A549 (cell line): ENCODE data around the gene GTF3C1. TPM values are rescaled to one million over a fixed set of nuclear protein-coding genes. Genes with fewer than 3 reads are reported as not detected.
A peak's percentile ranks its signal among the peaks of the same experiment; 100 is the strongest.

Experiments used
- ATAC-seq, 2 experiments: fragments of 200-7000 bp in 1 of 2; fragments of >200 bp in 1 of 2; cut with Nextera tagmentation in 1 of 2; cut with Tn5 transposase in 1 of 2; 3 replicates each; pipeline versions ENCODE4 v1.8.0 to v1.9.1; 2018 to 2020; ENCODE audit warnings: mild to moderate bottlenecking in 1 of 2, moderate library complexity in 1 of 2
- CTCF ChIA-PET: fragments of 300-600 bp; sonication (Branson Sonifier 250); formaldehyde crosslinking; extraction: SDS; loops from one replicate; lab custom pipeline; 2021; ENCODE audit warnings: antibody characterized with exemption, inconsistent platforms; lab: Yijun Ruan, JAX
- POLR2A ChIA-PET: fragments of 350-600 bp; formaldehyde crosslinking; extraction: SDS; loops from one replicate; lab custom pipeline; 2021; ENCODE audit warnings: antibody characterized with exemption, inconsistent platforms; lab: Yijun Ruan, JAX
- DNase-seq, 2 experiments: peaks; one replicate each; pipeline versions ENCODE4 v3.0.0 to v3.0.0-alpha.2; 2011 to 2016; ENCODE audit warnings: low read depth in 1 of 2, low spot score in 1 of 2
- FAIRE-seq: peaks from 2 replicates; lab custom pipeline; 2011; peaks lifted over from hg19 to GRCh38; lab: Jason Lieb, UNC
- H3K27ac ChIP-seq, 2 experiments: fragments of >200 bp; sonication (Bioruptor Twin); formaldehyde crosslinking; 3 replicates each; pipeline ENCODE4 v1.5.1; 2016 to 2017
- H3K4me1 ChIP-seq: fragments of >200 bp; sonication (Bioruptor Twin); formaldehyde crosslinking; 3 replicates; pipeline ENCODE4 v1.6.1; 2016
- H3K4me2 ChIP-seq: fragments of >200 bp; sonication (Bioruptor Twin); formaldehyde crosslinking; 3 replicates; pipeline ENCODE4 v1.6.1; 2016
- H3K4me3 ChIP-seq: fragments of >200 bp; sonication (Bioruptor Twin); formaldehyde crosslinking; 3 replicates; pipeline ENCODE4 v1.5.1; 2016
- H3K9me3 ChIP-seq: fragments of >200 bp; sonication (Bioruptor Twin); formaldehyde crosslinking; 3 replicates; pipeline ENCODE4 v1.6.1; 2016
- BCL3 ChIP-seq: fragments of >200 bp; sonication (Bioruptor Twin); formaldehyde crosslinking; IDR thresholded peaks from 3 replicates; pipeline ENCODE4 v1.6.1; 2016
- CBX8 ChIP-seq: fragments of 200-600 bp; sonication (generic); IDR thresholded peaks from 2 replicates; pipeline ENCODE4 v1.6.1; 2016
- CHD2 ChIP-seq: fragments of 150-350 bp; IDR thresholded peaks from 2 replicates; pipeline ENCODE4 v1.6.1; 2014; ENCODE audit warnings: low read length; ENCODE audit not compliant: partially characterized antibody
- E2F6 ChIP-seq: IDR thresholded peaks from 2 replicates; pipeline ENCODE4 v1.6.1; 2012; ENCODE audit warnings: low read depth, borderline replicate concordance
- ELK1 ChIP-seq: fragments of 150-350 bp; IDR thresholded peaks from 2 replicates; pipeline ENCODE4 v1.6.1; 2014; ENCODE audit warnings: low read depth, mild to moderate bottlenecking, low read length
- ESRRA ChIP-seq: fragments of 150-350 bp; IDR thresholded peaks from 2 replicates; pipeline ENCODE4 v1.6.1; 2014; ENCODE audit warnings: mild to moderate bottlenecking, low read length, borderline replicate concordance
- FOXS1 ChIP-seq: fragments of 250-450 bp; sonication (Bioruptor Pico); IDR thresholded peaks from 2 replicates; pipeline ENCODE4 v1.5.0; 2020; ENCODE audit warnings: mild to moderate bottlenecking, moderate library complexity
- HOXA7 ChIP-seq: fragments of 250-450 bp; sonication (Bioruptor Pico); IDR thresholded peaks from 2 replicates; pipeline ENCODE4 v1.5.0; 2020; ENCODE audit warnings: mild to moderate bottlenecking, moderate library complexity
- JUN ChIP-seq, 2 experiments: fragments of >200 bp; sonication (Bioruptor Twin); formaldehyde crosslinking; IDR thresholded peaks; 2 replicates in 1 of 2; 3 replicates in 1 of 2; pipeline ENCODE4 v1.6.1; 2016 to 2017
- JUNB ChIP-seq: fragments of >200 bp; sonication (Bioruptor Twin); formaldehyde crosslinking; IDR thresholded peaks from 2 replicates; pipeline ENCODE4 v1.6.1; 2016
- KDM1A ChIP-seq: fragments of 200-600 bp; sonication (generic); IDR thresholded peaks from 2 replicates; pipeline ENCODE4 v1.6.1; 2016; ENCODE audit warnings: low read depth, mild to moderate bottlenecking
- MAFK ChIP-seq: fragments of 450-650 bp; IDR thresholded peaks from 2 replicates; pipeline ENCODE4 v1.6.1; 2014; ENCODE audit not compliant: partially characterized antibody
- MAZ ChIP-seq: fragments of 150-350 bp; IDR thresholded peaks from 2 replicates; pipeline ENCODE4 v1.6.1; 2014; ENCODE audit warnings: antibody characterized with exemption, low read depth, low read length, borderline replicate concordance
- MYC ChIP-seq: IDR thresholded peaks from 2 replicates; pipeline ENCODE4 v1.6.1; 2012; ENCODE audit warnings: mild to moderate bottlenecking, inconsistent platforms, low read length, improper control_type of control experiment, borderline replicate concordance
- NFE2L2 ChIP-seq: fragments of 150-350 bp; conservative IDR thresholded peaks from 2 replicates; pipeline ENCODE4 v1.6.1; 2014; ENCODE audit warnings: low read length
- POLR2AphosphoS2 ChIP-seq: conservative IDR thresholded peaks from 2 replicates; pipeline ENCODE4 v1.6.1; 2012; ENCODE audit warnings: low read length, improper control_type of control experiment, inconsistent platforms
- REST ChIP-seq: fragments of 200-600 bp; sonication (generic); IDR thresholded peaks from 2 replicates; pipeline ENCODE4 v1.6.1; 2016; ENCODE audit warnings: antibody characterized with exemption, mild to moderate bottlenecking, moderate library complexity
- SREBF2 ChIP-seq: fragments of 450-650 bp; IDR thresholded peaks from 2 replicates; pipeline ENCODE4 v1.6.1; 2014; ENCODE audit warnings: mild to moderate bottlenecking, moderate library complexity
- ZFP36 ChIP-seq: fragments of 450-650 bp; IDR thresholded peaks from 2 replicates; pipeline ENCODE4 v1.6.1; 2014; ENCODE audit warnings: borderline replicate concordance; ENCODE audit not compliant: partially characterized antibody
- ZNF302 ChIP-seq: fragments of 250-450 bp; sonication (Bioruptor Pico); IDR thresholded peaks from 2 replicates; pipeline ENCODE4 v1.9.0; 2021; ENCODE audit warnings: inconsistent platforms, mild to moderate bottlenecking, moderate library complexity
- ZSCAN20 ChIP-seq: fragments of 250-450 bp; sonication (Bioruptor Pico); IDR thresholded peaks from 2 replicates; pipeline ENCODE4 v1.8.0; 2022; ENCODE audit warnings: mild to moderate bottlenecking, moderate library complexity
- WGBS: methylation state at CpG from one replicate; pipeline ENCODE4 v1.1.6; 2017; ENCODE audit errors: missing lambda C conversion rate; 5-methylcytosine and 5-hydroxymethylcytosine counted together
- polyA plus RNA-seq, 4 experiments: library from polyadenylated mRNA; depleted of rRNA in 3 of 4; stranded (reverse); fragments of >200 nt; fragmentation: RNase III in 1 of 4; extraction: RNeasy Plus Mini Kit Qiagen cat#74134 plus additional on column Dnase treatment in 1 of 4; gene quantifications; 2 replicates in 3 of 4; 3 replicates in 1 of 4; pipeline ENCODE4 v1.2.3, GENCODE V29; 2011 to 2017

The GTF3C1 gene
- polyA plus RNA-seq, 2 of the 4 experiments (the other 2 are of a cell fraction): 41.6 to 54.2 TPM

DNA sequence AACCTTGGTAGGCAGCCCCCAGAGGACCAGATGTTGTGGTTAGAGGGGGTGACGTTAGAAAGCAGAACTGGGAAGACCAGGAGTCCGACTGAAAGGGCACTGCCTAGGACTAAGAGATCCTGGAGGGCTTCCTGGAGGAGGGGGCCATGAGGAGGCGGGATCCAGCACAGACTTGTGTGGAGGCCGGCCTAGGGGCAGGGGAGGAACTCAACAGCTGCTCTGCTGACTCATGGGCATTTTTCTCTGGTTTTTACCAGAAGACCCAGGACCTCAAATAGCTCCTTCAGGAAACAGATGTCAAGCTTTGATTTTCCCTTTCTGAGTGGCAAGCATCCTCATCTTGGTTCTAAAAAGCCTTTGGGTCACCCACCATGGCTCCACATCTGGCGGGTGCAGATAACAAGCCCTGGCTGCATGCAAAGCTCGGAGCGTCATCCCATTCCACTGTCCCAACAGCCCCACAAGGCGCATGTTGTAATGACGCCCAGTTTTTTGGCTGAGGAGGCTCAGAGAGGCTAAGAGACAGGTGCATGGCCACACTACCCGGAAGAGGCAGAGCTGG, 118.7 kb downstream of the GTF3C1 start:
- FAIRE-seq: no peak
- Histone ChIP-seq H3K27ac (no peak overlapping the region), H3K9me3 (no peaks in the 10 kb centered on the region), H3K4me1 (0 out of 3 replicates have a peak, but pooled peaks cover 2% of the 10 kb centered on the region), H3K4me3 (no peak overlapping the region), H3K4me2 (no peak overlapping the region)
- WGBS: 48% methylated on average over 10 of the region's 10 CpGs
- no peak for ATAC-seq
- CTCF ChIA-PET: interaction anchor here (0.6 kb wide), 1 partner anchor 62 kb away, joined by 4 read pairs; no protein-coding TSS in a partner anchor
- no peak for DNase-seq
- TF ChIP-seq ZFP36 (peak; percentile 63), NFE2L2 (no peak), FOXS1 (CRISPR knock-in tag) (no peak), SREBF2 (no peak), BCL3 (no peak), ZSCAN20 (CRISPR knock-in tag) (no peak)
- POLR2A ChIA-PET: interaction anchor here (0.6 kb wide), 1 partner anchor 197 kb away, joined by 3 read pairs; no protein-coding TSS in a partner anchor

GRCh38 chr16:27430512-27430911, 119.2 kb downstream of the GTF3C1 start:
- 0 out of 3 replicates have a peak, but pooled peaks cover 2% of the 10 kb centered on the region for H3K4me1 ChIP-seq
- CTCF ChIA-PET: interaction anchor here (0.6 kb wide), 1 partner anchor 62 kb away, joined by 4 read pairs; no protein-coding TSS in a partner anchor
- no peak for TF ChIP-seq JUN (IDR thresholded peaks at IDR 0.05)
- no peak for TF ChIP-seq ESRRA
- TF ChIP-seq KDM1A: no peak
- TF ChIP-seq HOXA7 (CRISPR knock-in tag): no peak
- TF ChIP-seq FOXS1 (CRISPR knock-in tag): no peak
- TF ChIP-seq JUNB: no peak
- TF ChIP-seq ZNF302 (CRISPR knock-in tag): no peak
- no peak for TF ChIP-seq E2F6
- TF ChIP-seq SREBF2: no peak
- TF ChIP-seq POLR2AphosphoS2: no peak
- no peak for TF ChIP-seq CHD2
- TF ChIP-seq REST: no peak
- TF ChIP-seq MAZ: no peak
- TF ChIP-seq ELK1: no peak
- TF ChIP-seq CBX8: no peak
- TF ChIP-seq MYC: no peak
- TF ChIP-seq MAFK: no peak
- TF ChIP-seq, all 56 proteins: peak for 0
- DNase-seq (no peak), ATAC-seq (no peak), FAIRE-seq (no peak)
- Histone ChIP-seq H3K9me3 (no peaks in the 10 kb centered on the region), H3K4me3 (no peak overlapping the region), H3K4me2 (no peak overlapping the region), H3K27ac (no peak overlapping the region)
- WGBS: 64% methylated on average over 7 of the region's 7 CpGs
- POLR2A ChIA-PET: no interaction called here
